ENCODE data around the gene RFLNA.

RFLNA gene

GRCh38 chr12:124302807-124303578 is 8.1 kb downstream of the RFLNA start:
- DNase-seq (ENCODE audit: extremely low read depth in 1 of 2, low read depth in 1 of 2), result no peak

GRCh38 chr12:124303579-124304313 is 8.9 kb downstream of the RFLNA start:
- DNase-seq (ENCODE audit: extremely low read depth in 1 of 2, low read depth in 1 of 2), result no peak

DNA sequence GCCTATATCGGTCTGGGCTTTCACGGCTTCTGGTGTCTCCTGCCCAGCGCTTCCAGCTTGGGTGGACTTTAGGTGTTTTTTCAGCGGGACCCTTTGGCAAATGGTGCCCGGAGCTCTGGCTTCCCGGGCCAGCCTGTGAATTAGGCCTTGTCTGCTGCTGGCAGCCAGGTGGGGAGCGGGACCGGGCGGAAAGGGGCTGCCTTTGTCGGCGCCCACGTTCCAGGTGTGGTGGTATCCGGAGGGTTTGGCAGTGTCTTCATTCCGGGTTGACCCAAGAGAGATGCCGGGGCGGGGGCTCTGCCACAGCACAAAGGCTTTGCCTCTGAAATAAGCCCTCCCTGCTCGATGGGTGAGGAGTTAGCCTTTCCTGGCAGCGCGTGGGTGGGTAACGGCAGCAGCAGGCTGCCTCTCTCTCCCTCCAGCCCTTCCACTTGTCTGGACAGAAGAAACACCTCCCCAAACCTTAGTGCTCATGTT is 9.5 kb downstream of the RFLNA start:
- no peak for DNase-seq (ENCODE audit: extremely low read depth in 1 of 2, low read depth in 1 of 2)

DNA sequence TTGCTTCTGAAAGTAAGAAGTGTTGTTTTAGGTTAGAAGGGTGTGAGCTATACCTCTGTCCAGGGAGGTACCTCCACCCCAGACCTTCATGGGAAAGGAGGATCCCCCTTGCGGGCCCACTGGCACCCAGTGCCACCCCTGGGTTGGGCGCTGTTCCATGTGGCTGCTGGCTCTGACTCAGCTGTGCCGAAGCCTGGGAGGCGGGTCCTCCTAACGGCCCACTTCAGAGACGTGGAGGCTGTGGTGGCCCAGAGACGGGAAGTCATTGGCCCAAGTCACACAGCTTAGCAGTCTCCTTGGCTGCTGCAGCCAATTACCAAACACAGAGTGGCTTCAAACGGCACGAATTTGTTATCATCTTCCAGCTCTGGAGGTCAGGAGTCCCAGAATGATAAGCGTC is 10.2 kb downstream of the RFLNA start:
- no peak for DNase-seq (ENCODE audit: extremely low read depth in 1 of 2, low read depth in 1 of 2)

GRCh38 chr12:124305776-124306685 is 11.1 kb downstream of the RFLNA start:
- no peak for DNase-seq (ENCODE audit: extremely low read depth in 1 of 2, low read depth in 1 of 2)

DNA sequence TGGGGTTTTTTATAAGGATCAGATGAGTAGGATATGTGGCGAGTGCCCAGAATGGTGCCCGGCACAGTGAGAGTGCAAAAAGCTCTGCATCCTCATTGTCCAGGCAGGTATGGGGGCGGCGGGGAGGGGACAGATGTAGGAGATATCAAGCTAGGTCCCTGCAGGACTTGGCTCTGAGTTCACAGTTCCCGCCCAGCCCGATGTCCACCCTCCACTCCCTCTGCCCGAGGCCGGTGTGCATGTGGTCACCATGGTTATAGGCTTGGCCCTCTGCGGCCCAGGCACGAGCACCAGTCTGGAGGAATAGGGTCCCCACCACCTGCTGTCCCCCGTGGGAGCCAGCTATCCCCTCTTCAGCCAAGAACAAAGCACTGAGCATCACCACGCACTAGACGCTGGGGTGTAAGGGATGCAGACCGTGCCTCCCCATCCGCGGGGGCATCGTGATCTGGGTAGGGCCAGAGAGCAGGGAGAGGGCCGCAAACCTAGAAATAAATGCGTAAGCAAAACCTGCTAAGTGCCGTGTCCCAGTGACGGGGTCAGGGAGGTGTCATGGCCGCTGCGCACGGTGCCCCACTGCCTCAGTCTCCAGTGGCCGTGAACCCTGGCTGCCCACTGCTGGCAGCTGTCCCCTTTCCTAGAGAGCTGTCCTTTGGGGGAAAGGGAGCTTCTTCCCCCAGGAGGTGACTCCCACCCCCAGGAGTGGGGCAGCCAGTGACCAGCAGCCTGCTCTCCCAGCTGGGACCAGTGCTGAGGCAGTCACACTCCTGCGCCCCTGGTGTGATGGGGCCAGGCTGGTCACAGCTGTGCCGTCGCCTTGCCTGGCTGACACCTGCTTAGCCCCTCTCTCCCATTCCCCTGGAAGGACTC is 12.0 kb downstream of the RFLNA start:
- no peak for DNase-seq (ENCODE audit: extremely low read depth in 1 of 2, low read depth in 1 of 2)

GRCh38 chr12:124307556-124307825 is 12.6 kb downstream of the RFLNA start:
- DNase-seq (ENCODE audit: extremely low read depth in 1 of 2, low read depth in 1 of 2), result no peak

DNA sequence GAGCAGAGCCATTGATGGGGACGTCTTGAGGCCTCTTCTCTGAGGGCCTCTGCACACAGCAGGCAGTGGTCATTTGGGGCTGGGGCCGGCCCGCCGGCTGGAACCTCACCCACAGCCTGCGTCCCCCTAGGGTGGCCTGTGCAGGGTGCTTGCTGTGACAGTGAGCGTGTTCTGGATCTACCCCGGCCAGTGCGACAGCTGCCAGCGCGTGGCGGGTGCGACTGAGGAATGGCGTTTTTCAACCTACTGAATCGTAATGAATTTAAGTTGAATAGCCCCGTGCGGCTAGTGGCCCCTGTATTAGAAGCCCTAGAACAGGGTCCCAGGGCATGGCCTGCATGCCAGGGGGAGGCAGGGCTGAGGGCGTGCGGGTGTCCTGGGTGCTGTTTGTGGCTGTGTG is 13.8 kb downstream of the RFLNA start:
- no peak for DNase-seq (ENCODE audit: extremely low read depth in 1 of 2, low read depth in 1 of 2)

GRCh38 chr12:124309231-124309630 is 14.3 kb downstream of the RFLNA start:
- no peak for DNase-seq (ENCODE audit: extremely low read depth in 1 of 2, low read depth in 1 of 2)

DNA sequence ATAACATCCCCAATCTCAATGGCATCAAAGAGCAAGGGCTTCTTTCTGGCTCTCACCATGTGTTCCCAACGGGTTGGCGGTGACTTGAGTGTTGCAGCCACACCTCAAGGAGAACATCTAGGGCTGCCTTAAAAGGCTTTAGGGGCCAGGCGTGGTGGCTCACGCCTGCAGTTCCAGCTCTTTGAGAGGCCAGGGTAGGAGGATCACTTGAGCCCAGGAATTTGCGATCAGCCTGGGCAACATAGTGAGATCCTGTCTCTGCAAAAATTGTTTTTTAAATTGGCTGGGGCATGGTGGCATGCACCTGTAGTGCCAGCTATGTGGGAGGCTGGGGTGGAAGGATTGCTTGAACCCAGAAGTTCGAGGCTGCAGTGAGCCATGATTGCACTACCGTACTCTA is 14.9 kb downstream of the RFLNA start:
- DNase-seq (ENCODE audit: extremely low read depth in 1 of 2, low read depth in 1 of 2), result no peak

- no peak for DNase-seq (ENCODE audit: extremely low read depth in 1 of 2, low read depth in 1 of 2)
These were observed 15.3 kb downstream of the RFLNA start for GRCh38 chr12:124310178-124310577.

DNA sequence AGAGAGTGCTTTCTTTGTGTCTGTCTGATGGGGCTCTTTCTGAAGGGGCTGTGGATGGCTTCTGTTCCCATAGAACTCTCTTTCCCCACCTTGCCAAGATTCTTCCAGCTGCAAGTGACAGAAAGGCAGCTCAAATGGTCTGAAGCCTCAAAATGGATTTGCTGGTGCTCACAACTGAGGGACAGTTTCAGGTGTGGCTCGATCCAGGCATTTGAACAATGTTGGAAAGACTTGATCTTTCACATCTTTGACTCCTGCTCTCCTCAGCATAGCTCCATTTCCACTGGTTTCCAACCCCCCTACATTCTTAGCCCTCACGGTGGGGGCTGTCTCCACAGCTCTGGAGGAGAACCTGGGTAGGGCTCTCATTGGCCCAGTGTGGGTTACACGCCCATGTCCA is 15.9 kb downstream of the RFLNA start:
- no peak for DNase-seq (ENCODE audit: extremely low read depth in 1 of 2, low read depth in 1 of 2)

DNA sequence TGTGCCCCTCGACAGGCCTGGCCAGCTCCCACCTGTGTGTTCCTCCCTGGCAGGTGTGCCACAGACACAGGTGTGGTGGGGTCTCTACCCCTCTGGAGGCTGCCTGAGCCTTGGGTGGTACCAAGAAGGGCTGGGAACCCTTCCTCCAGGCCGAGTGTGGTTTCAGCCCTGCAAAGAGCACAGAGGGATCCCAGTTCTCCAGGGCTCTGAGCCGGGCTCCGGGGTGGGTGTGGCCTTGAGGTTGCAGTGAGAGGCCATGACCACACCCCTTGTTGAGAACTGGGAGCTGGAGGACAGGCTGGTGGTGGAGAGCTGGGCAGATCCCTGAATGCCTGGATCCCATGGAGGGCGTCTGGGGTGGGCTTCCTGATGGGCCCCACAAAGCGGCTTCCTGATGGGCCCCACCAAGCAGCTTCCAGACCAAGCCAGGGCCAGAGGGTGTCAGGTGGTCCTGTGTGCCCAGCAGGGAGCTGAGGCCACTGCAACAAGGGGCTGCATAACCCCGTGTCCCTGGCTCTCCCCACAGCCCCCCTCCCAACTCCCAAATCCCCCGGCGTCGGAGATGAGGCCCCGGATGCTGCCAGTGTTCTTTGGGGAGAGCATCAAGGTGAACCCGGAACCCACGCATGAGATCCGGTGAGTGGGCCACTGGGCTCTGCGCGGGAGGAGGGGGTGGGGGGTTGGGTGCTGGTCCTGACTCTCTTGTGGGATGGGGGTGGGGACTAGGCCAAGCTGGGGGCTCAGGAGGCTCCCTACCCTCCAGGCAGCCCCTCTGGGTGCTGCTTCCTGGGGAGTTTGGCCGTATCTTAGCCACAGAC is 16.6 kb downstream of the RFLNA start:
- no peak for DNase-seq (ENCODE audit: extremely low read depth in 1 of 2, low read depth in 1 of 2)

- DNase-seq (ENCODE audit: extremely low read depth in 1 of 2, low read depth in 1 of 2), result no peak
These were observed 17.7 kb downstream of the RFLNA start for GRCh38 chr12:124312601-124313000.

- no peak for DNase-seq (ENCODE audit: extremely low read depth in 1 of 2, low read depth in 1 of 2)
These were observed 19.3 kb downstream of the RFLNA start for GRCh38 chr12:124314207-124314606.

GRCh38 chr12:124314766-124315165 is 19.9 kb downstream of the RFLNA start:
- DNase-seq (ENCODE audit: extremely low read depth in 1 of 2, low read depth in 1 of 2), result no peak

DNA sequence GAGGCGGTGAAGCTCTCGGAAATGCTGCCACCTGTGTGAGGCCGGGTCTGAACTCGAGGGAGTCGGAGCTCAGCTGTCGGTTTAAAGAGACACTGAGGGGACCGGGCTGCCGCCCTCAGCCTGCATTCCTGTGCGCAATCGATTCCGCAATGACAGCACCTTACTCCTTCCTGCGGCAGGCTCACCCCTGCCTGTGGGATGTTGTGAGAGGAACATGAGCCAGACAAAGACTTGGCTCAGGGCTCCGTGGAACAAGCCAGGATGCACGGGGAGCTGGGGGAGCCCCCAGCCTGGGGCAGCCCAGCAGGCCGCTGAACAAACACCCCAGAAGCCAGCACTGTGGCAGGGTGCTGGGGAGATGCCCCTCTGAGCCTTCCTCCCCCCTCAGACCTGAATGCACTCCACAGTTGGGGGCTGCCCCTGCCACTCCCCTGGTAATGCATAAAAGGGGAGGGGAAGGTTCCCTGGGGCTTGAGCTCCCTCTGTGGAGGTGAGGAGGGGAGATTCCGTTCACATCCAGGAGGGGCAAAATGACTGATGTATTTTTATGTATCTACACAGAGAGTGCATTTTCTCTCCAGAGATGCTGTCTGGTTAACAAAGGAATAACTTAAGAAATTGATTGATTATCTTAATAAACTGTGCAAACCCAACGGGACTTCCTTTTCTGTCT is 20.6 kb downstream of the RFLNA start:
- DNase-seq (ENCODE audit: extremely low read depth in 1 of 2, low read depth in 1 of 2), result no peak

GRCh38 chr12:124316257-124316900 is 21.5 kb downstream of the RFLNA start:
- no peak for DNase-seq (ENCODE audit: extremely low read depth in 1 of 2, low read depth in 1 of 2)

DNA sequence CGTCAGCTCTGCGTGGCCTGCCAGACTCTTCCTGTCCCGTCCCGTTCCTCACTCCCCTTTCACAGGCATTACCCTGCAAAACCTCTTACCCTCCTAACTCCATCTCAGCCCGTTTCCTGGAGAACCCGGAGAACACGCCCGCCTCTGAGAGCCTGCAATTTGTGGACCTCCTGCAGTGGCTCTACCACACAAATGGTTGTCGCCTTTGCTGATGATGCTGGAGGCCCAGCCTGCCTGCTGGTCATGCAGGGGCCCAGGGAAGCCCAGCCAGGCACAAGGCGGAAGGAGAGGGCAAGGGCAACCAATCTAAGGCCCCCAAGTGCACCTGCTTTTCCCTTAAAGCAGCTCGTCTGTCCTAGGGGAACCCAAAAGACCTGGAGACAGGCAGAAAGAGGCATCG is 22.5 kb downstream of the RFLNA start:
- DNase-seq (ENCODE audit: extremely low read depth in 1 of 2, low read depth in 1 of 2), result no peak

Data from activated CD8-positive, alpha-beta memory T cell treated with anti-CD3 and anti-CD28 coated beads for 1 hour (primary cell).